Measurements from ENCODE around the gene VTI1A. TPM values are rescaled to one million over a fixed set of nuclear protein-coding genes. Genes with fewer than 3 reads are reported as not detected.

VTI1A gene
- total RNA-seq, 6 experiments from 2014 or later, result 11.2 to 26.2 (median 12.3) TPM

GRCh38 chr10:112751651-112752050 lies 304.6 kb downstream of the VTI1A start:
- H3K27ac ChIP-seq, result peak overlapping the region in 1 of 3 donors; percentile 79
- H3K27me3 ChIP-seq, result no peaks in the 10 kb centered on the region
- peaks cover 0 to 31% (median 14%) of the 10 kb centered on the region in 4 donors for H3K4me1 ChIP-seq
- no peak for TF ChIP-seq POLR2A (IDR thresholded peaks at IDR 0.05)
- no peak for TF ChIP-seq CTCF (IDR thresholded peaks at IDR 0.05)
- H3K9me3 ChIP-seq, result no peaks in the 10 kb centered on the region
- no peak overlapping the region for H3K4me3 ChIP-seq
- WGBS (ENCODE audit: insufficient coverage, low coverage, low lambda C conversion rate, missing lambda C conversion rate), result 39% methylated on average over 3 of the region's 3 CpGs
- DNase-seq (no peak), ATAC-seq (peak in 3 of 4 donors; percentile 20 to 28 (median 22))
- H3K36me3 ChIP-seq, result no peaks in the 10 kb centered on the region
- intact Hi-C loops (cut with DNase I), result no loop called here

GRCh38 chr10:112752288-112752687 lies 305.3 kb downstream of the VTI1A start:
- H3K4me3 ChIP-seq, result no peak overlapping the region
- H3K36me3 ChIP-seq, result no peaks in the 10 kb centered on the region
- peak; percentile 29 to 53 (median 44) for ATAC-seq
- WGBS (ENCODE audit: insufficient coverage, low coverage, low lambda C conversion rate, missing lambda C conversion rate), result 26% methylated on average over 3 of the region's 3 CpGs
- no peak for TF ChIP-seq POLR2A (IDR thresholded peaks at IDR 0.05)
- TF ChIP-seq CTCF (IDR thresholded peaks at IDR 0.05), result no peak
- H3K9me3 ChIP-seq, result no peaks in the 10 kb centered on the region
- no peaks in the 10 kb centered on the region for H3K27me3 ChIP-seq
- peaks cover 0 to 31% (median 14%) of the 10 kb centered on the region in 4 donors for H3K4me1 ChIP-seq
- peak overlapping the region in 2 of 3 donors; percentile 33 to 79 for H3K27ac ChIP-seq
- DNase-seq, result no peak
- intact Hi-C loops (cut with DNase I), result no loop called here

- Histone ChIP-seq H3K27me3 (no peaks in the 10 kb centered on the region), H3K4me3 (no peak overlapping the region), H3K36me3 (no peaks in the 10 kb centered on the region), H3K27ac (no peak overlapping the region), H3K9me3 (no peaks in the 10 kb centered on the region), H3K4me1 (peaks cover 0 to 31% (median 14%) of the 10 kb centered on the region in 4 donors)
- DNase-seq, result no peak
- intact Hi-C loops (cut with DNase I), result no loop called here
- ATAC-seq, result no peak
- no peak for TF ChIP-seq CTCF (IDR thresholded peaks at IDR 0.05)
- no peak for TF ChIP-seq POLR2A (IDR thresholded peaks at IDR 0.05)
- WGBS (ENCODE audit: insufficient coverage, low coverage, low lambda C conversion rate, missing lambda C conversion rate), result 51% methylated on average over 8 of the region's 10 CpGs
These were observed 307.0 kb downstream of the VTI1A start for GRCh38 chr10:112753961-112754411.

GRCh38 chr10:112755446-112756234 lies 308.6 kb downstream of the VTI1A start:
- Histone ChIP-seq H3K4me3 (no peak overlapping the region), H3K27me3 (no peaks in the 10 kb centered on the region), H3K27ac (no peak overlapping the region), H3K36me3 (no peaks in the 10 kb centered on the region), H3K9me3 (no peaks in the 10 kb centered on the region), H3K4me1 (peaks cover 0 to 20% (median 9%) of the 10 kb centered on the region in 4 donors)
- ATAC-seq (no peak), DNase-seq (no peak)
- no peak for TF ChIP-seq CTCF (IDR thresholded peaks at IDR 0.05)
- TF ChIP-seq POLR2A (IDR thresholded peaks at IDR 0.05), result no peak
- 79% methylated on average over 12 of the region's 12 CpGs for WGBS (ENCODE audit: insufficient coverage, low coverage, low lambda C conversion rate, missing lambda C conversion rate)
- intact Hi-C loops (cut with DNase I), result no loop called here
